Fibroblast of lung (primary cell): ENCODE data around the gene PSEN1. TPM values are rescaled to one million over a fixed set of nuclear protein-coding genes. Genes with fewer than 3 reads are reported as not detected.

Experiments
- DNase-seq, 2 donors: peaks; one replicate each; pipeline versions ENCODE4 v3.0.0 to v3.0.0-alpha.2; 2010; ENCODE audit warnings: low read depth in 2 of 2
- H2AFZ ChIP-seq: 2 replicates; pipeline ENCODE4 v1.5.1; 2012; ENCODE audit warnings: low read length, control low read depth, inconsistent platforms
- H3K27ac ChIP-seq: 2 replicates; pipeline ENCODE4 v1.5.1; 2011; ENCODE audit warnings: low read length, control low read depth; ENCODE audit not compliant: insufficient read depth
- H3K27me3 ChIP-seq: 2 replicates; pipeline ENCODE4 v1.5.1; 2011; ENCODE audit warnings: mild to moderate bottlenecking, low read length; ENCODE audit not compliant: control insufficient read depth, insufficient read depth
- H3K36me3 ChIP-seq: 2 replicates; pipeline ENCODE4 v1.5.1; 2011; ENCODE audit warnings: low read length; ENCODE audit not compliant: control insufficient read depth, insufficient read depth
- H3K4me1 ChIP-seq: 2 replicates; pipeline ENCODE4 v1.5.1; 2011; ENCODE audit warnings: low read length; ENCODE audit not compliant: control insufficient read depth, insufficient read depth; ENCODE audit errors: extremely low read depth
- H3K4me2 ChIP-seq: 2 replicates; pipeline ENCODE4 v1.5.1; 2011; ENCODE audit warnings: low read length, control low read depth; ENCODE audit not compliant: insufficient read depth; ENCODE audit errors: extremely low read depth
- H3K4me3 ChIP-seq, 4 experiments: fragments of 200-600 bp in 1 of 4; sonication (generic) in 1 of 4; replicated peaks in 1 of 4; 2 replicates each; pipeline ENCODE4 v1.5.1; 2011 to 2016; ENCODE audit warnings: low read length in 4 of 4, low read depth in 3 of 4, mild to moderate bottlenecking in 3 of 4, control low read depth in 2 of 4, inconsistent platforms in 1 of 4, mixed read lengths in 1 of 4; ENCODE audit not compliant: insufficient read depth in 1 of 4; ENCODE audit errors: control extremely low read depth in 1 of 4
- H3K79me2 ChIP-seq: 2 replicates; pipeline ENCODE4 v1.5.1; 2012; ENCODE audit warnings: mild to moderate bottlenecking, low read length, inconsistent platforms; ENCODE audit not compliant: control insufficient read depth, insufficient read depth
- H3K9ac ChIP-seq: 2 replicates; pipeline ENCODE4 v1.5.1; 2011; ENCODE audit warnings: mild to moderate bottlenecking, low read length, control low read depth; ENCODE audit not compliant: insufficient read depth
- H3K9me3 ChIP-seq: 2 replicates; pipeline ENCODE4 v1.5.1; 2012; ENCODE audit warnings: low read depth, low read length; ENCODE audit not compliant: control insufficient read depth, insufficient read depth
- H4K20me1 ChIP-seq: 2 replicates; pipeline ENCODE4 v1.5.1; 2011; ENCODE audit warnings: low read length; ENCODE audit not compliant: control insufficient read depth, insufficient read depth; ENCODE audit errors: extremely low read depth
- EZH2 ChIP-seq: IDR thresholded peaks from 2 replicates; pipeline ENCODE4 v1.5.1; 2012; ENCODE audit warnings: low read length, control low read depth, mild to moderate bottlenecking; ENCODE audit errors: missing control alignments
- polyA plus RNA-seq, 2 donors: library from polyadenylated mRNA; depleted of rRNA in 1 of 2; stranded (reverse) in 1 of 2; unstranded in 1 of 2; fragments of >200 nt; gene quantifications; 2 replicates each; pipeline ENCODE4 v1.2.1, GENCODE V29; 2011 to 2012; ENCODE audit warnings: missing spikeins in 1 of 2
- total RNA-seq: library from RNA; depleted of rRNA; stranded (reverse); fragments of >200 nt; gene quantifications from 2 replicates; pipeline ENCODE4 v1.2.1, GENCODE V29; 2014
- TF ChIP-seq, protein P1 (sequence below), 2 donors: IDR thresholded peaks in 1 of 2; conservative IDR thresholded peaks in 1 of 2; 1 replicate in 1 of 2; 2 replicates in 1 of 2; pipeline ENCODE4 v1.5.1; 2011 to 2012; ENCODE audit warnings: low read length in 2 of 2, control low read depth in 1 of 2, inconsistent platforms in 1 of 2, low read depth in 1 of 2, mild to moderate bottlenecking in 1 of 2

The PSEN1 gene
- total and polyA plus RNA-seq, 2 donors (not counting 1 experiment from before 2014, with no cell fraction given) = 22.0 to 53.7 TPM

- no peak for DNase-seq
- Histone ChIP-seq H3K27ac (no peak overlapping the region), H4K20me1 (no peaks in the 10 kb centered on the region), H3K9ac (no peak overlapping the region), H3K4me1 (no peaks in the 10 kb centered on the region), H3K4me3 (no peak overlapping the region), H3K36me3 (no peaks in the 10 kb centered on the region), H3K4me2 (no peak overlapping the region), H3K79me2 (no peaks in the 10 kb centered on the region), H2AFZ (no peak overlapping the region), H3K27me3 (no peaks in the 10 kb centered on the region), H3K9me3 (no peaks in the 10 kb centered on the region)
- TF ChIP-seq EZH2 = no peak
- TF ChIP-seq, protein P1, sequence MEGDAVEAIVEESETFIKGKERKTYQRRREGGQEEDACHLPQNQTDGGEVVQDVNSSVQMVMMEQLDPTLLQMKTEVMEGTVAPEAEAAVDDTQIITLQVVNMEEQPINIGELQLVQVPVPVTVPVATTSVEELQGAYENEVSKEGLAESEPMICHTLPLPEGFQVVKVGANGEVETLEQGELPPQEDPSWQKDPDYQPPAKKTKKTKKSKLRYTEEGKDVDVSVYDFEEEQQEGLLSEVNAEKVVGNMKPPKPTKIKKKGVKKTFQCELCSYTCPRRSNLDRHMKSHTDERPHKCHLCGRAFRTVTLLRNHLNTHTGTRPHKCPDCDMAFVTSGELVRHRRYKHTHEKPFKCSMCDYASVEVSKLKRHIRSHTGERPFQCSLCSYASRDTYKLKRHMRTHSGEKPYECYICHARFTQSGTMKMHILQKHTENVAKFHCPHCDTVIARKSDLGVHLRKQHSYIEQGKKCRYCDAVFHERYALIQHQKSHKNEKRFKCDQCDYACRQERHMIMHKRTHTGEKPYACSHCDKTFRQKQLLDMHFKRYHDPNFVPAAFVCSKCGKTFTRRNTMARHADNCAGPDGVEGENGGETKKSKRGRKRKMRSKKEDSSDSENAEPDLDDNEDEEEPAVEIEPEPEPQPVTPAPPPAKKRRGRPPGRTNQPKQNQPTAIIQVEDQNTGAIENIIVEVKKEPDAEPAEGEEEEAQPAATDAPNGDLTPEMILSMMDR (conservative IDR thresholded peaks at IDR 0.05 in 1 of 2, IDR thresholded peaks at IDR 0.05 in 1 of 2; ENCODE audit: low read depth in 1 of 2, low read length in 2 of 2) = no peak
Measured at GRCh38 chr14:73162251-73162650, 25.9 kb downstream of the PSEN1 start.

- Histone ChIP-seq H3K79me2 (no peaks in the 10 kb centered on the region), H3K4me1 (no peaks in the 10 kb centered on the region), H3K27ac (no peak overlapping the region), H2AFZ (no peak overlapping the region), H3K9ac (no peak overlapping the region), H3K4me3 (no peak overlapping the region), H3K9me3 (no peaks in the 10 kb centered on the region), H4K20me1 (no peaks in the 10 kb centered on the region), H3K27me3 (no peaks in the 10 kb centered on the region), H3K36me3 (no peaks in the 10 kb centered on the region), H3K4me2 (no peak overlapping the region)
- TF ChIP-seq, protein P1 (conservative IDR thresholded peaks at IDR 0.05 in 1 of 2, IDR thresholded peaks at IDR 0.05 in 1 of 2; ENCODE audit: low read depth in 1 of 2, low read length in 2 of 2) = no peak
- TF ChIP-seq EZH2 = no peak
- DNase-seq = no peak
Measured at GRCh38 chr14:73166399-73166798, 30.1 kb downstream of the PSEN1 start.

- Histone ChIP-seq H2AFZ (no peak overlapping the region), H3K9me3 (no peaks in the 10 kb centered on the region), H3K27ac (no peak overlapping the region), H4K20me1 (no peaks in the 10 kb centered on the region), H3K4me2 (no peak overlapping the region), H3K9ac (no peak overlapping the region), H3K4me3 (no peak overlapping the region), H3K4me1 (no peaks in the 10 kb centered on the region), H3K36me3 (no peaks in the 10 kb centered on the region), H3K27me3 (no peaks in the 10 kb centered on the region), H3K79me2 (no peaks in the 10 kb centered on the region)
- DNase-seq = no peak
- TF ChIP-seq, protein P1 (conservative IDR thresholded peaks at IDR 0.05 in 1 of 2, IDR thresholded peaks at IDR 0.05 in 1 of 2; ENCODE audit: low read depth in 1 of 2, low read length in 2 of 2) = no peak
- TF ChIP-seq EZH2 = no peak
Measured at GRCh38 chr14:73167727-73168126, 31.4 kb downstream of the PSEN1 start.
